ENCODE results near the gene FAM89A.

Gene FAM89A

DNA sequence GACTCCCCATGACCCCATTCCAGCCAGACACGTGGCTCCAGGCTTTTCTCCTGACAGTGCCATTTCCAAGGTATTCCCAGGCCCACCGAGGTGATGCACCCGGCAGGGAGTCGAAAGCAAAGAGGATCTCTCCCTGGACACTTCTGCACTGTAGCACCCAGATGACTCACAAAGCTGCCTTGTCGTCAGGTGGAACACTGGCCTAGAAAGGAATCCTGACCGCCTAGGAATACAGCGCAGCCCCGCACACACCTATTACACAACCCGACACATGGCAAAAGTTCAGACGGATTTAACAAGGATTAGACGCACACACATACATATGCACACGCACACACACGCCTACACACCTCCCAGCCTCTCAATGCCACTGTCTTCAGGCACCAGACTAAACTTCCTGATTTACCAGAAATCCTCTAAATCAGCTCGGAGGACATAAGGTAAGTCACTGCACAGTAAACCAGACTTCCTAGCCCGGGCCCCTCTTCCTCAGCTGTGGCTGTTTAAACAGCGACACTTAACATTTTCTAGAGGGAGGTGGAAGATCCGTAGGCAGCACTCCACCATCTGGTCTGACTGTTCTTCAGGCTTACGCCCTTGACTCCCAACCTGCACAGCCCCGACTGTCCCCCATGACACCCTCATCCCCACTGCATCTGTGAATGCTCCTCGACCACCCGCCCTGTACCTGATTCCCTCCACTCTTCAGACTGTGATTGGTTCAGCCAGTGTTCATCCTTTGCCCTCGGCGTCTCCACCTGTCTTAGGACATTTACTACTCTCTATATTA is 12.7 kb downstream of the FAM89A start:
- TF ChIP-seq SIN3A (IDR thresholded peaks at IDR 0.05; ENCODE audit: borderline replicate concordance, insufficient read depth, low read length) (no peak), TAF1 (IDR thresholded peaks at IDR 0.05; ENCODE audit: borderline replicate concordance, insufficient read depth, low read length) (no peak), REST (IDR thresholded peaks at IDR 0.05; ENCODE audit: insufficient read depth in 1 of 2, low read depth in 2 of 2, low read length in 2 of 2) (no peak), FOXP2 (optimal IDR thresholded peaks at IDR 0.05; ENCODE audit: borderline replicate concordance, extremely low read depth, extremely low read length, insufficient read depth) (no peak), POLR2AphosphoS5 (IDR thresholded peaks at IDR 0.05; ENCODE audit: low read depth, low read length) (no peak)

DNA sequence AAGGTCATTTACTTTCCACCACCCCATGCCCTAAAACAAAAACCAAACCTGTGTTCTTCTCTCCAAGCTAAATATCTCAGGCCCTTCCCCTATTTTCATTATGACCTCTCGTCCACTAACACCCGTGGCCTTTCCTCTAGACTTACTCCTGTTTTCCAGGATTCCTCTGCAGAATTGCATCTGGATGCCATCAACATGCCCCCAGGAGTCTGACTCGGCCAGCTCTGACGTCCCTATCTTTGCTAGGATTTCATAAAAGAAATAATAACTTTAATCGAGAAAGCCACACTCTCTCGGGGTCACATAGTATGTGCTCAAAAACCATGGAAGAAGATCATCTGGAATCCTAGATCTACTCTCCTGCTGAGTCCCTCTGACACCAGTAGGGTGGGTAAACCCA is 13.5 kb downstream of the FAM89A start:
- no peak for TF ChIP-seq SIN3A (IDR thresholded peaks at IDR 0.05; ENCODE audit: borderline replicate concordance, insufficient read depth, low read length)
- no peak for TF ChIP-seq FOXP2 (optimal IDR thresholded peaks at IDR 0.05; ENCODE audit: borderline replicate concordance, extremely low read depth, extremely low read length, insufficient read depth)
- no peak for TF ChIP-seq POLR2AphosphoS5 (IDR thresholded peaks at IDR 0.05; ENCODE audit: low read depth, low read length)
- no peak for TF ChIP-seq REST (IDR thresholded peaks at IDR 0.05; ENCODE audit: insufficient read depth in 1 of 2, low read depth in 2 of 2, low read length in 2 of 2)
- no peak for TF ChIP-seq TAF1 (IDR thresholded peaks at IDR 0.05; ENCODE audit: borderline replicate concordance, insufficient read depth, low read length)

DNA sequence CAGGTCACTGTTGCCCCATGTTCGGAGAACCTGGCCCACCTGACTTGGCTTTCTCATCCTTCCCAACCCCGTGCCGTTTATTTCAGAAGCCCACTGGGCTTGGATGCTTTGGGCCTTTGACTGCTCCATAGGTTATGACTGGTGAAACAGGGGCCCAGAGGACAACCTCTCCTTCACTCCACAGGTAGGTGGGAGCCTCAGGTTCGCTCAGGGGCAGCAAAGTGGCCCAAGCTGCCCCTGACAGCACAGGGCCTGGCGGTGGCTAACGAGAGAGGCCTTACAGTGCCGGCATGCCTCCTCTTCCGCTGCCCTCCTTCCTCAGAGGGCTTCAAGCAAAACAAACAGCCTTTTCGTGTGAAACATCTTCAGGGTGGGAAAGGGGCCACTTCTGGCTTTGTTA is 16.9 kb downstream of the FAM89A start:
- TF ChIP-seq POLR2AphosphoS5 (IDR thresholded peaks at IDR 0.05; ENCODE audit: low read depth, low read length) (no peak), SIN3A (IDR thresholded peaks at IDR 0.05; ENCODE audit: borderline replicate concordance, insufficient read depth, low read length) (no peak), FOXP2 (optimal IDR thresholded peaks at IDR 0.05; ENCODE audit: borderline replicate concordance, extremely low read depth, extremely low read length, insufficient read depth) (no peak), REST (IDR thresholded peaks at IDR 0.05; ENCODE audit: insufficient read depth in 1 of 2, low read depth in 2 of 2, low read length in 2 of 2) (no peak), TAF1 (IDR thresholded peaks at IDR 0.05; ENCODE audit: borderline replicate concordance, insufficient read depth, low read length) (no peak)

DNA sequence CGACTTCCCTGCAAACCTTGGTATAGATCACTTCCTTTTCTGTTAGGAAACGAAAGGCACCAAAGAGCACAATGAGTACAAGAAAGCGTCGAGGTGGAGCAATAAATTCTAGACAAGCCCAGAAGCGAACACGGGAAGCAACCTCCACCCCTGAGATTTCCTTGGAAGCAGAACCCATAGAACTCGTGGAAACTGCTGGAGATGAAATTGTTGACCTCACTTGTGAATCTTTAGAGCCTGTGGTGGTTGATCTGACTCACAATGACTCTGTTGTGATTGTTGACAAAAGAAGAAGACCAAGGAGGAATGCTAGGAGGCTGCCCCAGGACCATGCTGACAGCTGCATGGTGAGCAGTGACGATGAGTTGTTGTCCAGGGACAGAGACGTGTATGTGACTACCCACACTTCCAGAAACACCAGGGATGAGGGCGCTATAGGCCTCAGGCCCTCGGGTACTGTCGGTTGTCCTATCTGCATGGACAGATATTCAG is 18.5 kb downstream of the FAM89A start:
- TF ChIP-seq TAF1 (IDR thresholded peaks at IDR 0.05; ENCODE audit: borderline replicate concordance, insufficient read depth, low read length) (no peak), FOXP2 (optimal IDR thresholded peaks at IDR 0.05; ENCODE audit: borderline replicate concordance, extremely low read depth, extremely low read length, insufficient read depth) (no peak), REST (IDR thresholded peaks at IDR 0.05; ENCODE audit: insufficient read depth in 1 of 2, low read depth in 2 of 2, low read length in 2 of 2) (no peak), POLR2AphosphoS5 (IDR thresholded peaks at IDR 0.05; ENCODE audit: low read depth, low read length) (no peak), SIN3A (IDR thresholded peaks at IDR 0.05; ENCODE audit: borderline replicate concordance, insufficient read depth, low read length) (no peak)

All from PFSK-1 (cell line).